Measurements from ENCODE around the gene GAPVD1. TPM values are rescaled to one million over a fixed set of nuclear protein-coding genes. Genes with fewer than 3 reads are reported as not detected.

GAPVD1 gene
- polyA plus RNA-seq (2011; rRNA removed), result 23.0 and 26.1 TPM in 2 replicates
- 7.4 and 8.8 TPM in 2 replicates for polyA plus RNA-seq (2012; cell fraction: cytosol; rRNA removed)
- 9.8 and 12.5 TPM in 2 replicates for polyA plus RNA-seq (2012; cell fraction: nucleus; rRNA removed)
- polyA plus RNA-seq (2017; fragmentation: RNase III; extraction: RNeasy Plus Mini Kit Qiagen cat#74134 plus additional on column Dnase treatment), result 15.2 to 18.6 TPM (median 18.2 TPM) in 3 replicates
- polyA minus RNA-seq (2011; rRNA and poly(A)+ RNA removed), result 23.4 and 26.6 TPM in 2 replicates

GRCh38 chr9:125261501-125262293, at the start of gene GAPVD1:
TSS of gene GAPVD1 (plus strand) at chr9:125261826. CDS start at chr9:125298922, 37,096 bp downstream.
- POLR2A ChIA-PET, result interaction anchor here (0.7 to 3.4 kb wide), 11 partner anchors 12 to 1666 kb away, joined by 3 to 38 read pairs (median 4); partner anchors contain the start of gene HSPA5
- FAIRE-seq (no peak), ATAC-seq (peak; percentile 98 to 99), DNase-seq (ENCODE audit: low read depth in 1 of 2, low spot score in 1 of 2) (peak; percentile 92 to 98)
- peak within 1 kb of the TSS; percentile 98 for H3K4me3 ChIP-seq
- H3K4me2 ChIP-seq, result peak within 1 kb of the TSS; percentile 90
- CTCF ChIA-PET, result interaction anchor here (0.5 to 2.3 kb wide), 13 partner anchors 8 to 125 kb away, joined by 3 to 11 read pairs (median 3); partner anchors contain the start of gene HSPA5
- H3K9me3 ChIP-seq, result no peaks in the 10 kb centered on the region
- peak within 1 kb of the TSS; percentile 90 to 94 for H3K27ac ChIP-seq
- peaks cover 11% of the 10 kb centered on the region; the same call in 1 of the 3 replicates for H3K4me1 ChIP-seq
- WGBS (ENCODE audit: missing lambda C conversion rate), result 6% methylated on average over 32 of the region's 72 CpGs
- TF ChIP-seq MYC (IDR thresholded peaks at IDR 0.05; ENCODE audit: borderline replicate concordance, low read length) (no peak), FOXS1 (CRISPR knock-in tag; IDR thresholded peaks at IDR 0.05) (no peak), NR3C1 (IDR thresholded peaks at IDR 0.05) (no peak), ATOH8 (CRISPR knock-in tag; IDR thresholded peaks at IDR 0.05; ENCODE audit: low read depth) (no peak), HOXB5 (CRISPR knock-in tag; IDR thresholded peaks at IDR 0.05) (no peak), USF2 (IDR thresholded peaks at IDR 0.05) (peak; percentile 69), ESRRA (IDR thresholded peaks at IDR 0.05; ENCODE audit: borderline replicate concordance, low read length) (no peak), RNF2 (IDR thresholded peaks at IDR 0.05; ENCODE audit: borderline replicate concordance, low read depth) (no peak), HEYL (CRISPR knock-in tag; IDR thresholded peaks at IDR 0.05) (no peak), KDM1A (IDR thresholded peaks at IDR 0.05; ENCODE audit: low read depth) (no peak), TFCP2L1 (CRISPR knock-in tag; IDR thresholded peaks at IDR 0.05) (no peak), ELK1 (IDR thresholded peaks at IDR 0.05; ENCODE audit: low read depth, low read length) (no peak), E2F6 (IDR thresholded peaks at IDR 0.05; ENCODE audit: borderline replicate concordance, low read depth) (peak; percentile 58; the same call in 1 of the 2 replicates), JUNB (IDR thresholded peaks at IDR 0.05) (no peak), CHD2 (IDR thresholded peaks at IDR 0.05; ENCODE audit: low read length, partially characterized antibody) (no peak), ZC3H11A (IDR thresholded peaks at IDR 0.05) (no peak), RCOR1 (IDR thresholded peaks at IDR 0.05; ENCODE audit: low read depth, low read length) (no peak), MAFK (IDR thresholded peaks at IDR 0.05; ENCODE audit: partially characterized antibody) (no peak), MAZ (IDR thresholded peaks at IDR 0.05; ENCODE audit: borderline replicate concordance, low read depth, low read length) (no peak), EHF (CRISPR knock-in tag; IDR thresholded peaks at IDR 0.05) (no peak), POLR2AphosphoS2 (conservative IDR thresholded peaks at IDR 0.05; ENCODE audit: low read length) (no peak), HOXB13 (CRISPR knock-in tag; IDR thresholded peaks at IDR 0.05; ENCODE audit: low read depth) (no peak), RARB (CRISPR knock-in tag; IDR thresholded peaks at IDR 0.05) (no peak), PBX3 (IDR thresholded peaks at IDR 0.05) (no peak; the same call in 1 of the 2 replicates), TP53 (CRISPR knock-in tag; IDR thresholded peaks at IDR 0.05) (no peak), HES2 (IDR thresholded peaks at IDR 0.05) (no peak), RAD21 (conservative IDR thresholded peaks at IDR 0.05 in 1 of 2, IDR thresholded peaks at IDR 0.05 in 1 of 2) (no peak), SMC3 (IDR thresholded peaks at IDR 0.05) (no peak), MAX (IDR thresholded peaks at IDR 0.05) (peak; percentile 67), NPAS2 (CRISPR knock-in tag; IDR thresholded peaks at IDR 0.05; ENCODE audit: borderline replicate concordance) (no peak), EHMT2 (IDR thresholded peaks at IDR 0.05; ENCODE audit: low read depth) (no peak), HDAC2 (IDR thresholded peaks at IDR 0.05) (no peak), PHF8 (IDR thresholded peaks at IDR 0.05; ENCODE audit: borderline replicate concordance, low read depth) (peak; percentile 30), CBX2 (IDR thresholded peaks at IDR 0.05; ENCODE audit: borderline replicate concordance, low read depth) (no peak), GATA3 (IDR thresholded peaks at IDR 0.05; ENCODE audit: borderline replicate concordance) (peak; percentile 39; the same call in 1 of the 2 replicates)

Measured in A549 (cell line).